ENCODE measurements around the gene ARHGAP32. TPM values are rescaled to one million over a fixed set of nuclear protein-coding genes. Genes with fewer than 3 reads are reported as not detected.

The ARHGAP32 gene
- polyA plus RNA-seq, 1 donor from 2014 or later: 12.0 TPM

DNA sequence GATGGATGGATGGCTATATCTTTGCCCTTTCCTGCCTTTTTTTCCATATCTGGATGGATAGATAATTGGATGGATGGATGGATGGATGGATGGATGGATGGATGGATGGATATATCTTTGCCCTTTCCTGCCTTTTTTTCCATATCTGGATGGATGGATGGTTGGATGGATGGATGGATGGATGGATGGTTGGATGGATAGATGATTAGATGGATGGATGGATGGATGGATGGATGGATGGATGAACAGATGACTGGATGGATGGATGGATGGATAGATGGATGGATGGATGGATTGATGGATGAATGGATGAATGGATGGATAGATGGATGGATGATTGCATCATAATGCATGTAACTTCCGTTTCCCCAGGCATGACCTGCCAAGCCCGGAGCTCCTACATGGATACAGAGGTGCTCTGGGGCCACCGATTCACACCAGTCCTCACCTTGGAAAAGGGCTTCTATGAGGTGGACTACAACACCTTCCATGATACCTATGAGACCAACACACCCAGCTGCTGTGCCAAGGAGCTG is 276.0 kb downstream of the ARHGAP32 start:
- Histone ChIP-seq H2AFZ (ENCODE audit: low read depth, low read length) (no peak overlapping the region), H3K4me3 (ENCODE audit: low read length) (no peak overlapping the region), H3K27ac (ENCODE audit: low read length) (no peak overlapping the region), H3K4me2 (ENCODE audit: low read length) (no peak overlapping the region), H3K27me3 (ENCODE audit: insufficient read depth, low read depth, low read length) (no peaks in the 10 kb centered on the region), H3K9me3 (ENCODE audit: low read length) (no peaks in the 10 kb centered on the region), H3F3A (ENCODE audit: insufficient read depth, low read length, poor library complexity, severe bottlenecking) (no peaks in the 10 kb centered on the region), H3K36me3 (ENCODE audit: insufficient read depth, low read length) (no peaks in the 10 kb centered on the region), H3K9ac (ENCODE audit: low read length) (no peak overlapping the region), H4K20me1 (ENCODE audit: insufficient read depth) (no peaks in the 10 kb centered on the region), H3K79me2 (replicated peaks; ENCODE audit: insufficient read depth, low read length) (no peaks in the 10 kb centered on the region), H3K9me2 (ENCODE audit: insufficient read depth, low read length) (no peaks in the 10 kb centered on the region)
- TF ChIP-seq, protein P1, sequence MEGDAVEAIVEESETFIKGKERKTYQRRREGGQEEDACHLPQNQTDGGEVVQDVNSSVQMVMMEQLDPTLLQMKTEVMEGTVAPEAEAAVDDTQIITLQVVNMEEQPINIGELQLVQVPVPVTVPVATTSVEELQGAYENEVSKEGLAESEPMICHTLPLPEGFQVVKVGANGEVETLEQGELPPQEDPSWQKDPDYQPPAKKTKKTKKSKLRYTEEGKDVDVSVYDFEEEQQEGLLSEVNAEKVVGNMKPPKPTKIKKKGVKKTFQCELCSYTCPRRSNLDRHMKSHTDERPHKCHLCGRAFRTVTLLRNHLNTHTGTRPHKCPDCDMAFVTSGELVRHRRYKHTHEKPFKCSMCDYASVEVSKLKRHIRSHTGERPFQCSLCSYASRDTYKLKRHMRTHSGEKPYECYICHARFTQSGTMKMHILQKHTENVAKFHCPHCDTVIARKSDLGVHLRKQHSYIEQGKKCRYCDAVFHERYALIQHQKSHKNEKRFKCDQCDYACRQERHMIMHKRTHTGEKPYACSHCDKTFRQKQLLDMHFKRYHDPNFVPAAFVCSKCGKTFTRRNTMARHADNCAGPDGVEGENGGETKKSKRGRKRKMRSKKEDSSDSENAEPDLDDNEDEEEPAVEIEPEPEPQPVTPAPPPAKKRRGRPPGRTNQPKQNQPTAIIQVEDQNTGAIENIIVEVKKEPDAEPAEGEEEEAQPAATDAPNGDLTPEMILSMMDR (IDR thresholded peaks at IDR 0.05; ENCODE audit: poor library complexity, severe bottlenecking): no peak
- no peak for TF ChIP-seq TAF1 (IDR thresholded peaks at IDR 0.05; ENCODE audit: low read depth)
- no peak for TF ChIP-seq RAD21 (conservative IDR thresholded peaks at IDR 0.05)
- TF ChIP-seq EP300 (conservative IDR thresholded peaks at IDR 0.05; ENCODE audit: poor library complexity, severe bottlenecking): no peak
- TF ChIP-seq, protein P2, sequence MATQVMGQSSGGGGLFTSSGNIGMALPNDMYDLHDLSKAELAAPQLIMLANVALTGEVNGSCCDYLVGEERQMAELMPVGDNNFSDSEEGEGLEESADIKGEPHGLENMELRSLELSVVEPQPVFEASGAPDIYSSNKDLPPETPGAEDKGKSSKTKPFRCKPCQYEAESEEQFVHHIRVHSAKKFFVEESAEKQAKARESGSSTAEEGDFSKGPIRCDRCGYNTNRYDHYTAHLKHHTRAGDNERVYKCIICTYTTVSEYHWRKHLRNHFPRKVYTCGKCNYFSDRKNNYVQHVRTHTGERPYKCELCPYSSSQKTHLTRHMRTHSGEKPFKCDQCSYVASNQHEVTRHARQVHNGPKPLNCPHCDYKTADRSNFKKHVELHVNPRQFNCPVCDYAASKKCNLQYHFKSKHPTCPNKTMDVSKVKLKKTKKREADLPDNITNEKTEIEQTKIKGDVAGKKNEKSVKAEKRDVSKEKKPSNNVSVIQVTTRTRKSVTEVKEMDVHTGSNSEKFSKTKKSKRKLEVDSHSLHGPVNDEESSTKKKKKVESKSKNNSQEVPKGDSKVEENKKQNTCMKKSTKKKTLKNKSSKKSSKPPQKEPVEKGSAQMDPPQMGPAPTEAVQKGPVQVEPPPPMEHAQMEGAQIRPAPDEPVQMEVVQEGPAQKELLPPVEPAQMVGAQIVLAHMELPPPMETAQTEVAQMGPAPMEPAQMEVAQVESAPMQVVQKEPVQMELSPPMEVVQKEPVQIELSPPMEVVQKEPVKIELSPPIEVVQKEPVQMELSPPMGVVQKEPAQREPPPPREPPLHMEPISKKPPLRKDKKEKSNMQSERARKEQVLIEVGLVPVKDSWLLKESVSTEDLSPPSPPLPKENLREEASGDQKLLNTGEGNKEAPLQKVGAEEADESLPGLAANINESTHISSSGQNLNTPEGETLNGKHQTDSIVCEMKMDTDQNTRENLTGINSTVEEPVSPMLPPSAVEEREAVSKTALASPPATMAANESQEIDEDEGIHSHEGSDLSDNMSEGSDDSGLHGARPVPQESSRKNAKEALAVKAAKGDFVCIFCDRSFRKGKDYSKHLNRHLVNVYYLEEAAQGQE (IDR thresholded peaks at IDR 0.05; ENCODE audit: borderline replicate concordance): no peak

DNA sequence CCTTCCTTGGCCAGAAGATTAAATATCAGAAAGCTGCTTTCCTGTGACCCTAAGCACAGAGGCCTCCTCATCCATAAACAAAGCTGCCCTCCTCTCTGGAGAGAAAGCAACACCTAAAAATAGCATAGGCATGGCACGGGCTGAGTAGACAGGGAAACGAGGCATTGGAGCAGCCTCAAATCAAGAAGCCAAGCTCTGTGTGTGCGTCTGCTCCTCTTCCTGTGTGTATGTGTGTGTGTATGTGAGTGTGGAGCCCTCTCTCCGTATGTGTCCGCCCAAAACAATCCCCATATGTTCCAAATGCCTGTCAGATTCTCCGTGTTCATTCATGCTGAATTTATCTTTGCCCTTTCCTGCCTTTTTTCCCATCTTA is 277.0 kb downstream of the ARHGAP32 start:
- no peak overlapping the region for H3K9ac ChIP-seq (ENCODE audit: low read length)
- no peaks in the 10 kb centered on the region for H3K27me3 ChIP-seq (ENCODE audit: insufficient read depth, low read depth, low read length)
- no peaks in the 10 kb centered on the region for H3F3A ChIP-seq (ENCODE audit: insufficient read depth, low read length, poor library complexity, severe bottlenecking)
- H3K79me2 ChIP-seq (replicated peaks; ENCODE audit: insufficient read depth, low read length): no peaks in the 10 kb centered on the region
- no peak overlapping the region for H2AFZ ChIP-seq (ENCODE audit: low read depth, low read length)
- no peaks in the 10 kb centered on the region for H3K36me3 ChIP-seq (ENCODE audit: insufficient read depth, low read length)
- H4K20me1 ChIP-seq (ENCODE audit: insufficient read depth): no peaks in the 10 kb centered on the region
- no peak for TF ChIP-seq EZH2 (IDR thresholded peaks at IDR 0.05; ENCODE audit: borderline replicate concordance, insufficient read depth, low read length, poor library complexity, severe bottlenecking)
- TF ChIP-seq SMC3 (conservative IDR thresholded peaks at IDR 0.05; ENCODE audit: poor library complexity): no peak
- TF ChIP-seq POLR2AphosphoS5 (IDR thresholded peaks at IDR 0.05): no peak
- TF ChIP-seq TAF1 (IDR thresholded peaks at IDR 0.05; ENCODE audit: low read depth): no peak
- no peak for TF ChIP-seq EP300 (conservative IDR thresholded peaks at IDR 0.05; ENCODE audit: poor library complexity, severe bottlenecking)
- TF ChIP-seq RAD21 (conservative IDR thresholded peaks at IDR 0.05): no peak
- TF ChIP-seq, protein P1 (IDR thresholded peaks at IDR 0.05; ENCODE audit: poor library complexity, severe bottlenecking): no peak
- TF ChIP-seq MXI1 (conservative IDR thresholded peaks at IDR 0.05; ENCODE audit: poor library complexity, severe bottlenecking): no peak
- TF ChIP-seq, protein P2 (IDR thresholded peaks at IDR 0.05; ENCODE audit: borderline replicate concordance): no peak
- no peaks in the 10 kb centered on the region for H3K9me2 ChIP-seq (ENCODE audit: insufficient read depth, low read length)
- no peak overlapping the region for H3K4me2 ChIP-seq (ENCODE audit: low read length)
- H3K9me3 ChIP-seq (ENCODE audit: low read length): no peaks in the 10 kb centered on the region
- peak overlapping the region; percentile 33 for H3K27ac ChIP-seq (ENCODE audit: low read length)
- H3K4me3 ChIP-seq (ENCODE audit: low read length): no peak overlapping the region
